Activated B cell treated with CpG ODN at 0.5 μM for 24 hours (primary cell): Measurements from ENCODE around the gene RILPL2. TPM values are rescaled to one million over a fixed set of nuclear protein-coding genes. Genes with fewer than 3 reads are reported as not detected.
"Not testable (repeated sequence)": the region's sequence is repeated elsewhere in the genome, so short reads cannot be mapped to it uniquely, and the experiment has no call there.

Source experiments
- ATAC-seq: fragments of 200-7000 bp; cut with Tn5 transposase; one replicate; pipeline ENCODE4 v1.10.0; 2021; ENCODE audit warnings: low read depth, mild to moderate bottlenecking, moderate library complexity
- CTCF ChIA-PET: fragments of 350-600 bp; sonication (Branson Sonifier 250); formaldehyde crosslinking; loops from one replicate; lab custom pipeline; 2021; ENCODE audit warnings: antibody characterized with exemption; lab: Charles Lee
- POLR2A ChIA-PET: fragments of 350-600 bp; sonication (Branson Sonifier 250); formaldehyde crosslinking; loops from one replicate; lab custom pipeline; 2021; ENCODE audit warnings: antibody characterized with exemption; lab: Charles Lee
- DNase-seq: peaks from one replicate; pipeline ENCODE4 v3.0.0; 2022
- H3K27ac Mint-ChIP-seq: one replicate; pipeline ENCODE4 v1.8.0; 2020; ENCODE audit warnings: mixed read lengths
- H3K27me3 Mint-ChIP-seq: one replicate; pipeline ENCODE4 v1.8.0; 2021; ENCODE audit warnings: mixed read lengths
- H3K36me3 Mint-ChIP-seq: one replicate; pipeline ENCODE4 v1.8.0; 2021; ENCODE audit warnings: low read depth, mixed read lengths
- H3K4me1 Mint-ChIP-seq: one replicate; pipeline ENCODE4 v1.8.0; 2021; ENCODE audit warnings: mixed read lengths
- H3K4me3 Mint-ChIP-seq: one replicate; pipeline ENCODE4 v1.8.0; 2020; ENCODE audit warnings: mild to moderate bottlenecking, mixed read lengths
- H3K9me3 Mint-ChIP-seq: one replicate; pipeline ENCODE4 v1.8.0; 2020; ENCODE audit warnings: mixed read lengths
- intact Hi-C: fragments of 100-400 bp; cut with micrococcal nuclease; formaldehyde crosslinking; loops from one replicate; pipeline ENCODE4 v1.15.1; 2024
- total RNA-seq: library from RNA; stranded (reverse); gene quantifications from 2 replicates; pipeline ENCODE4 v1.2.3, GENCODE V29; 2022
- TF ChIP-seq, protein P1 (sequence below): fragments of 200-600 bp; IDR thresholded peaks from one replicate; pipeline ENCODE4 v1.8.0; 2022; ENCODE audit warnings: antibody characterized with exemption, mild to moderate bottlenecking

Gene RILPL2
- total RNA-seq, 1 donor from 2014 or later, result 12.2 TPM

GRCh38 chr12:123384318-123384993, 52.0 kb downstream of the RILPL2 start:
- DNase-seq, result no peak
- H3K4me1 Mint-ChIP-seq, result peaks cover 24% of the 10 kb centered on the region
- CTCF ChIA-PET, result interaction anchor here (1.3 to 1.6 kb wide), 2 partner anchors 19 to 21 kb away, joined by 3 to 11 read pairs; no protein-coding TSS in a partner anchor
- ATAC-seq, result no peak
- no peaks in the 10 kb centered on the region for H3K9me3 Mint-ChIP-seq
- H3K36me3 Mint-ChIP-seq, result peaks cover 2% of the 10 kb centered on the region
- POLR2A ChIA-PET, result interaction anchor here (0.7 to 4.6 kb wide), 12 partner anchors 13 to 249 kb away, joined by 3 to 88 read pairs (median 4); partner anchors contain the start of genes DDX55, MPHOSPH9, MTRFR and SBNO1
- H3K27ac Mint-ChIP-seq, result no peak overlapping the region
- TF ChIP-seq, protein P1, sequence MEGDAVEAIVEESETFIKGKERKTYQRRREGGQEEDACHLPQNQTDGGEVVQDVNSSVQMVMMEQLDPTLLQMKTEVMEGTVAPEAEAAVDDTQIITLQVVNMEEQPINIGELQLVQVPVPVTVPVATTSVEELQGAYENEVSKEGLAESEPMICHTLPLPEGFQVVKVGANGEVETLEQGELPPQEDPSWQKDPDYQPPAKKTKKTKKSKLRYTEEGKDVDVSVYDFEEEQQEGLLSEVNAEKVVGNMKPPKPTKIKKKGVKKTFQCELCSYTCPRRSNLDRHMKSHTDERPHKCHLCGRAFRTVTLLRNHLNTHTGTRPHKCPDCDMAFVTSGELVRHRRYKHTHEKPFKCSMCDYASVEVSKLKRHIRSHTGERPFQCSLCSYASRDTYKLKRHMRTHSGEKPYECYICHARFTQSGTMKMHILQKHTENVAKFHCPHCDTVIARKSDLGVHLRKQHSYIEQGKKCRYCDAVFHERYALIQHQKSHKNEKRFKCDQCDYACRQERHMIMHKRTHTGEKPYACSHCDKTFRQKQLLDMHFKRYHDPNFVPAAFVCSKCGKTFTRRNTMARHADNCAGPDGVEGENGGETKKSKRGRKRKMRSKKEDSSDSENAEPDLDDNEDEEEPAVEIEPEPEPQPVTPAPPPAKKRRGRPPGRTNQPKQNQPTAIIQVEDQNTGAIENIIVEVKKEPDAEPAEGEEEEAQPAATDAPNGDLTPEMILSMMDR, result no peak
- intact Hi-C loops, result loop anchor here (10.0 kb wide), 1 partner anchor 1180 kb away; the partner anchor contains the start of gene NCOR2
- H3K4me3 Mint-ChIP-seq, result peak overlapping the region; percentile 91
- no peaks in the 10 kb centered on the region for H3K27me3 Mint-ChIP-seq

DNA sequence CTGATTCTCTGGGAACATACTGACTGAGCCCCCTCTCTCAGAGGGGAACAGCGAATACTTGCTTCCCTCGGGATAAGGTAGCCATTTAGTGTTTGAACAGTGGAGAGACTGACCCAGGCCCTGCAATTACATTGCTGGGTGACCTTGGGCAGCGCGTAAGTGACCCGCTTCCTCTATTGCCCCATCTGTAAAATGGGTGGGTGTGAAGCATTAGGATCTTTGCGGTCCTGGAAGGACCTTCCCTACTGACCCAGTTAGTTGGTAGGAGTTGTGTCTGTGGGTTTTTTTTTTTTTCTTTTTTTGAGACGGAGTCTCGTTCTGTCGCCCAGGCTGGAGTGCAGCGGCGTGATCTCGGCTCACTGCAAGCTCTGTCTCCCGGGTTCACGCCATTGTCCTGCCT, 53.8 kb downstream of the RILPL2 start:
- POLR2A ChIA-PET, result interaction anchor here (0.5 to 4.6 kb wide), 3 partner anchors 16 to 76 kb away, joined by 4 to 88 read pairs (median 21); partner anchors contain the start of genes SBNO1 and SNRNP35
- Mint-ChIP-seq H3K4me3 (peak overlapping the region; percentile 60), H3K4me1 (peaks cover 16% of the 10 kb centered on the region), H3K27me3 (no peaks in the 10 kb centered on the region), H3K27ac (no peak overlapping the region), H3K36me3 (peaks cover 2% of the 10 kb centered on the region), H3K9me3 (no peaks in the 10 kb centered on the region)
- TF ChIP-seq, protein P1, result no peak
- ATAC-seq, result no peak
- CTCF ChIA-PET, result no interaction called here
- DNase-seq, result no peak
- intact Hi-C loops, result loop anchor here (1.0 to 10.0 kb wide), 3 partner anchors 17 to 1182 kb away; partner anchors contain the start of gene NCOR2

- intact Hi-C loops, result no loop called here
- H3K27me3 Mint-ChIP-seq, result no peaks in the 10 kb centered on the region
- H3K9me3 Mint-ChIP-seq, result no peaks in the 10 kb centered on the region
- DNase-seq (no peak), ATAC-seq (no peak)
- ChIA-PET CTCF (no interaction called here), POLR2A (no interaction called here)
- TF ChIP-seq, protein P1, result no peak
- no peak overlapping the region for H3K27ac Mint-ChIP-seq
- H3K4me1 Mint-ChIP-seq, result peaks cover 8% of the 10 kb centered on the region
- peaks cover 2% of the 10 kb centered on the region for H3K36me3 Mint-ChIP-seq
- H3K4me3 Mint-ChIP-seq, result no peak overlapping the region
Observed at GRCh38 chr12:123379391-123379790, 57.1 kb downstream of the RILPL2 start.

- intact Hi-C loops, H3K36me3 Mint-ChIP-seq, H3K4me3 Mint-ChIP-seq, POLR2A ChIA-PET, DNase-seq, ATAC-seq, H3K27me3 Mint-ChIP-seq, CTCF ChIA-PET, H3K4me1 Mint-ChIP-seq, H3K9me3 Mint-ChIP-seq, H3K27ac Mint-ChIP-seq: not testable (repeated sequence)
Observed at GRCh38 chr12:123372415-123372814, 64.1 kb downstream of the RILPL2 start.

DNA sequence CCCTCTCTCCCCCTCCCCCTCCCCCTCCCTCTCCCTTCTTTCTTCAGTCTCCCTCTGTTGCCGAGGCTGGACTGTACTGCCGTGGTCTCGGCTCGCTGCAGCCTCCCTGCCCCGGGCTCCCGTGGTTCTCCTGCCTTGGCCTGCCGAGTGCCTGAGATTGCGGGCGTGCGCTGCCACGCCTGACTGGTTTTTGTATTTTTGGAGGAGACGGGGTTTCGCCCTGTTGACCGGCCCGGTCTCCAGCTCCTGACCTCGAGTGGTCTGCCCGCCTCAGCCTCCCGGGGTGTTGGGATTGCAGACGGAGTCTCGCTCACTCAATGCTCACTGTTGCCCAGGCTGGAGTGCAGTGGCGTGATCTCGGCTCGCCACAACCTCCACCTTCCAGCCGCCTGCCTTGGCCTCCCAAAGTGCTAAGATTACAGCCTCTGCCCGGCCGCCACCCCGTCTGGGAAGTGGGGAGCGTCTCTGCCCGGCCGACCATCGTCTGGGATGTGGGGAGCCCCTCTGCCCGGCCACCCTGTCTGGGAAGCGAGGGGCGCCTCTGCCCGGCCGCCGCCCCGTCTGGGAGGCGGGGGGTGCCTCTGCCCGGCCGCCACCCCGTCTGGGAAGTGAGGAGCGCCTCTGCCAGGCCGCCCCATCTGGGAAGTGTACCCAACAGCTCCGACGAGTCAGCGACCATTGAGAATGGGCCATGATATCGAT, 64.7 kb downstream of the RILPL2 start:
- H3K4me3 Mint-ChIP-seq, DNase-seq, H3K27ac Mint-ChIP-seq, ATAC-seq, H3K27me3 Mint-ChIP-seq, H3K36me3 Mint-ChIP-seq, CTCF ChIA-PET, POLR2A ChIA-PET, H3K4me1 Mint-ChIP-seq, H3K9me3 Mint-ChIP-seq, intact Hi-C loops: not testable (repeated sequence)

DNA sequence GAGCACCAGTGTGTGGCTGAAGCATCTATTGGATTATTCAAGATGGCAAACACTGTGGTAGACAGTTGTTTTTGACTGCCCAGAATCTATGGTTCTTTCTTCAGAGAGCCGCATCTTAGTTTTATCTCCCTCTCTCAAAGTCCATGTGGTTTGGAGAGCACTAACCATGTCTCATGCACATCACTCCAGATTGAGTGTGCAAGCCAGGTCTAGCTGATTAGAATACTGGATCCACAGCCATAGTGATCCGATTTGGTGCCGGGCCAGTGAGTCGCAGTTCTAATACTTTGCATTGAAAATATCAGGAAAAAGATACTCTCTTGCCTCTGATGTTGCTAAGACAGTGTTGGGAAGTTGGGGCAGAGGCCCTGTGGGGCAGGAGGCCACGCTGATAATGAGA, 67.3 kb downstream of the RILPL2 start:
- Mint-ChIP-seq H3K36me3 (peaks cover 5% of the 10 kb centered on the region), H3K9me3 (no peaks in the 10 kb centered on the region), H3K4me1 (peaks cover 3% of the 10 kb centered on the region), H3K4me3 (no peak overlapping the region), H3K27me3 (no peaks in the 10 kb centered on the region), H3K27ac (peak overlapping the region; percentile 37)
- ATAC-seq, result no peak
- TF ChIP-seq, protein P1, result no peak
- ChIA-PET CTCF (no interaction called here), POLR2A (no interaction called here)
- intact Hi-C loops, result no loop called here
- no peak for DNase-seq

- intact Hi-C loops, H3K27ac Mint-ChIP-seq: not testable (repeated sequence)
Observed at GRCh38 chr12:123368431-123368830, 68.1 kb downstream of the RILPL2 start.

More at GRCh38 chr12:123368431-123368830, 68.1 kb downstream of the RILPL2 start:
- H3K4me3 Mint-ChIP-seq, H3K9me3 Mint-ChIP-seq, DNase-seq, ATAC-seq, H3K27me3 Mint-ChIP-seq, H3K4me1 Mint-ChIP-seq, CTCF ChIA-PET: not testable (repeated sequence)
- peaks cover 11% of the 10 kb centered on the region for H3K36me3 Mint-ChIP-seq
- POLR2A ChIA-PET, result interaction anchor here (1.1 to 4.0 kb wide), 2 partner anchors 14 to 59 kb away, joined by 4 to 88 read pairs; partner anchors contain the start of gene KMT5A
